Measurements from ENCODE around the gene TPSD1. TPM values are rescaled to one million over a fixed set of nuclear protein-coding genes. Genes with fewer than 3 reads are reported as not detected.
"Not testable (repeated sequence)": the region's sequence is repeated elsewhere in the genome, so short reads cannot be mapped to it uniquely, and the experiment has no call there.

Gene TPSD1
- polyA plus RNA-seq, 1 experiment, result not detected

- CTCF ChIA-PET, result no interaction called here
- no peak for DNase-seq (ENCODE audit: low read depth)
- TF ChIP-seq CTCF (IDR thresholded peaks at IDR 0.05; ENCODE audit: insufficient read depth, low read depth, low read length), result no peak
- POLR2A ChIA-PET, result no interaction called here
- Histone ChIP-seq H3K36me3 (ENCODE audit: control insufficient read depth, insufficient read depth, low read length) (no peaks in the 10 kb centered on the region), H3K4me3 (ENCODE audit: low read depth, low read length) (no peak within 1 kb of the TSS), H3K27me3 (ENCODE audit: control insufficient read depth, insufficient read depth, low read length) (0 out of 2 replicates have a peak, but pooled peaks cover 2% of the 10 kb centered on the region)
These were observed 30.8 kb upstream of the TPSD1 start, which contains the start of gene TPSG1 for GRCh38 chr16:1225051-1225451. TSS of gene TPSG1 (minus strand) at chr16:1225268. CDS start at chr16:1225252, 16 bp downstream.

- H3K36me3 ChIP-seq (ENCODE audit: control insufficient read depth, insufficient read depth, low read length); POLR2A ChIA-PET; DNase-seq (ENCODE audit: low read depth); H3K4me3 ChIP-seq (ENCODE audit: low read depth, low read length); CTCF ChIA-PET; H3K27me3 ChIP-seq (ENCODE audit: control insufficient read depth, insufficient read depth, low read length): not testable (repeated sequence)
These were observed 30.0 kb upstream of the TPSD1 start for GRCh38 chr16:1225728-1226311.

GRCh38 chr16:1226692-1227091, 29.2 kb upstream of the TPSD1 start:
- H3K27me3 ChIP-seq (ENCODE audit: control insufficient read depth, insufficient read depth, low read length); CTCF ChIA-PET; H3K4me3 ChIP-seq (ENCODE audit: low read depth, low read length); DNase-seq (ENCODE audit: low read depth); H3K36me3 ChIP-seq (ENCODE audit: control insufficient read depth, insufficient read depth, low read length); POLR2A ChIA-PET: not testable (repeated sequence)

GRCh38 chr16:1228227-1228626, 27.6 kb upstream of the TPSD1 start:
- H3K4me3 ChIP-seq (ENCODE audit: low read depth, low read length); POLR2A ChIA-PET; CTCF ChIA-PET; H3K36me3 ChIP-seq (ENCODE audit: control insufficient read depth, insufficient read depth, low read length); H3K27me3 ChIP-seq (ENCODE audit: control insufficient read depth, insufficient read depth, low read length); DNase-seq (ENCODE audit: low read depth): not testable (repeated sequence)

GRCh38 chr16:1229476-1229875, 26.4 kb upstream of the TPSD1 start:
- H3K27me3 ChIP-seq (ENCODE audit: control insufficient read depth, insufficient read depth, low read length); H3K36me3 ChIP-seq (ENCODE audit: control insufficient read depth, insufficient read depth, low read length); CTCF ChIA-PET; DNase-seq (ENCODE audit: low read depth); POLR2A ChIA-PET; H3K4me3 ChIP-seq (ENCODE audit: low read depth, low read length): not testable (repeated sequence)

- POLR2A ChIA-PET; H3K27me3 ChIP-seq (ENCODE audit: control insufficient read depth, insufficient read depth, low read length); CTCF ChIA-PET; H3K4me3 ChIP-seq (ENCODE audit: low read depth, low read length); DNase-seq (ENCODE audit: low read depth); H3K36me3 ChIP-seq (ENCODE audit: control insufficient read depth, insufficient read depth, low read length): not testable (repeated sequence)
These were observed 25.8 kb upstream of the TPSD1 start, which contains the start of gene TPSB2 for GRCh38 chr16:1230084-1230470. TSS of gene TPSB2 (minus strand) at chr16:1230184. CDS start at chr16:1229951, 233 bp downstream.

GRCh38 chr16:1230471-1231212, 25.2 kb upstream of the TPSD1 start:
- DNase-seq (ENCODE audit: low read depth); CTCF ChIA-PET; H3K36me3 ChIP-seq (ENCODE audit: control insufficient read depth, insufficient read depth, low read length); H3K4me3 ChIP-seq (ENCODE audit: low read depth, low read length); H3K27me3 ChIP-seq (ENCODE audit: control insufficient read depth, insufficient read depth, low read length); POLR2A ChIA-PET: not testable (repeated sequence)

- POLR2A ChIA-PET; DNase-seq (ENCODE audit: low read depth): not testable (repeated sequence)
These were observed 24.6 kb upstream of the TPSD1 start for GRCh38 chr16:1231301-1231700.

GRCh38 chr16:1232049-1232748, 23.7 kb upstream of the TPSD1 start:
- H3K27me3 ChIP-seq (ENCODE audit: control insufficient read depth, insufficient read depth, low read length); H3K36me3 ChIP-seq (ENCODE audit: control insufficient read depth, insufficient read depth, low read length); CTCF ChIA-PET; DNase-seq (ENCODE audit: low read depth); H3K4me3 ChIP-seq (ENCODE audit: low read depth, low read length); POLR2A ChIA-PET: not testable (repeated sequence)

More at GRCh38 chr16:1231301-1231700, 24.6 kb upstream of the TPSD1 start:
- CTCF ChIA-PET; H3K4me3 ChIP-seq (ENCODE audit: low read depth, low read length); H3K27me3 ChIP-seq (ENCODE audit: control insufficient read depth, insufficient read depth, low read length); H3K36me3 ChIP-seq (ENCODE audit: control insufficient read depth, insufficient read depth, low read length): not testable (repeated sequence)

GRCh38 chr16:1236659-1237058, 19.2 kb upstream of the TPSD1 start:
- H3K4me3 ChIP-seq (ENCODE audit: low read depth, low read length); POLR2A ChIA-PET; CTCF ChIA-PET; H3K27me3 ChIP-seq (ENCODE audit: control insufficient read depth, insufficient read depth, low read length); H3K36me3 ChIP-seq (ENCODE audit: control insufficient read depth, insufficient read depth, low read length); DNase-seq (ENCODE audit: low read depth): not testable (repeated sequence)
